HL-60 (cell line): Measurements from ENCODE around the gene BIRC6.

Experiments used
- DNase-seq, 2 experiments: peaks; one replicate each; pipeline ENCODE4 v3.0.0-alpha.2; 2010 to 2020; ENCODE audit warnings: low read depth in 1 of 2, low spot score in 1 of 2
- H3K27ac ChIP-seq: fragments of 250-450 bp; sonication (Bioruptor Pico); replicated peaks from 2 replicates; pipeline ENCODE4 v1.5.1; 2020; ENCODE audit warnings: mild to moderate bottlenecking, moderate library complexity
- H3K27me3 ChIP-seq: fragments of 250-450 bp; sonication (Bioruptor Pico); 2 replicates; pipeline ENCODE4 v1.5.1; 2021; ENCODE audit warnings: mild to moderate bottlenecking, moderate library complexity; ENCODE audit not compliant: insufficient read depth, poor library complexity, severe bottlenecking
- H3K4me3 ChIP-seq: replicated peaks from 2 replicates; pipeline ENCODE4 v1.5.1; 2011; ENCODE audit warnings: mild to moderate bottlenecking, control low read depth, low read length; ENCODE audit not compliant: insufficient read depth
- GABPA ChIP-seq: IDR thresholded peaks from 2 replicates; pipeline ENCODE4 v1.6.1; 2012; ENCODE audit warnings: low read depth
- POLR2AphosphoS5 ChIP-seq: IDR thresholded peaks from 2 replicates; pipeline ENCODE4 v1.6.1; 2012; ENCODE audit warnings: low read depth
- SPI1 ChIP-seq: IDR thresholded peaks from 2 replicates; pipeline ENCODE4 v1.6.1; 2012; ENCODE audit warnings: low read depth, mild to moderate bottlenecking, borderline replicate concordance
- TF ChIP-seq, protein P1 (sequence below): IDR thresholded peaks from one replicate; pipeline ENCODE4 v1.5.1; 2011; ENCODE audit warnings: low read length, control low read depth, inconsistent platforms; ENCODE audit not compliant: insufficient read depth
- TF ChIP-seq, protein P2 (sequence below): IDR thresholded peaks from 2 replicates; pipeline ENCODE4 v1.6.1; 2012; ENCODE audit warnings: low read depth; ENCODE audit not compliant: insufficient replicate concordance

BIRC6 gene

DNA sequence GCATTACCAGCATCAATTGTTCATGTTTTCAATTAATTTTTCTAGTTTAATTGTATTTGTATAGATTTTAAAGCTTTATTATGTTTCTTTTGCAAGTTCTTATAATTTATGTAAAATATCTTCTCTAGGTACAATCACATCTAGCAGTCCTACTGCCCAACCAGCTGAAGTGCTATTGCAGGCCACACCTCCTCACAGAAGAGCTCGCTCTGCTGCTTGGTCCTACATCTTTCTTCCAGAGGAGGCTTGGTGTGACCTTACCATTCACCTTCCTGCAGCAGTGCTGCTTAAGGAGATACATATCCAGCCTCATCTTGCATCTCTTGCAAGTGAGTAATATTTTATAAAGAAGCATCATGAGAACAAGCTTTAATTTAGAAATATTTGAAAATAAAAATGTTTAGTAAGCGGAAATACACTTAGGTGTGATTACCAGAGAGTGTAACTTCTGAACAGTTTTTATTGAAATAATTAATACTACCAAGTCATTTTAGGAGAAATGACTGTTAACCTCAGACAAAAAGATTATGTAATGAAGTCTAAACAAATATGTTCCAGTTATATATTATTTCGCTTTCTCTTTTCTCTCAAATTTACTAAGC lies 148.2 kb downstream of the BIRC6 start:
- H3K4me3 ChIP-seq: no peak overlapping the region
- no peak for TF ChIP-seq GABPA
- TF ChIP-seq, protein P1, sequence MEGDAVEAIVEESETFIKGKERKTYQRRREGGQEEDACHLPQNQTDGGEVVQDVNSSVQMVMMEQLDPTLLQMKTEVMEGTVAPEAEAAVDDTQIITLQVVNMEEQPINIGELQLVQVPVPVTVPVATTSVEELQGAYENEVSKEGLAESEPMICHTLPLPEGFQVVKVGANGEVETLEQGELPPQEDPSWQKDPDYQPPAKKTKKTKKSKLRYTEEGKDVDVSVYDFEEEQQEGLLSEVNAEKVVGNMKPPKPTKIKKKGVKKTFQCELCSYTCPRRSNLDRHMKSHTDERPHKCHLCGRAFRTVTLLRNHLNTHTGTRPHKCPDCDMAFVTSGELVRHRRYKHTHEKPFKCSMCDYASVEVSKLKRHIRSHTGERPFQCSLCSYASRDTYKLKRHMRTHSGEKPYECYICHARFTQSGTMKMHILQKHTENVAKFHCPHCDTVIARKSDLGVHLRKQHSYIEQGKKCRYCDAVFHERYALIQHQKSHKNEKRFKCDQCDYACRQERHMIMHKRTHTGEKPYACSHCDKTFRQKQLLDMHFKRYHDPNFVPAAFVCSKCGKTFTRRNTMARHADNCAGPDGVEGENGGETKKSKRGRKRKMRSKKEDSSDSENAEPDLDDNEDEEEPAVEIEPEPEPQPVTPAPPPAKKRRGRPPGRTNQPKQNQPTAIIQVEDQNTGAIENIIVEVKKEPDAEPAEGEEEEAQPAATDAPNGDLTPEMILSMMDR: no peak
- TF ChIP-seq POLR2AphosphoS5: no peak
- TF ChIP-seq SPI1: no peak
- TF ChIP-seq, protein P2, sequence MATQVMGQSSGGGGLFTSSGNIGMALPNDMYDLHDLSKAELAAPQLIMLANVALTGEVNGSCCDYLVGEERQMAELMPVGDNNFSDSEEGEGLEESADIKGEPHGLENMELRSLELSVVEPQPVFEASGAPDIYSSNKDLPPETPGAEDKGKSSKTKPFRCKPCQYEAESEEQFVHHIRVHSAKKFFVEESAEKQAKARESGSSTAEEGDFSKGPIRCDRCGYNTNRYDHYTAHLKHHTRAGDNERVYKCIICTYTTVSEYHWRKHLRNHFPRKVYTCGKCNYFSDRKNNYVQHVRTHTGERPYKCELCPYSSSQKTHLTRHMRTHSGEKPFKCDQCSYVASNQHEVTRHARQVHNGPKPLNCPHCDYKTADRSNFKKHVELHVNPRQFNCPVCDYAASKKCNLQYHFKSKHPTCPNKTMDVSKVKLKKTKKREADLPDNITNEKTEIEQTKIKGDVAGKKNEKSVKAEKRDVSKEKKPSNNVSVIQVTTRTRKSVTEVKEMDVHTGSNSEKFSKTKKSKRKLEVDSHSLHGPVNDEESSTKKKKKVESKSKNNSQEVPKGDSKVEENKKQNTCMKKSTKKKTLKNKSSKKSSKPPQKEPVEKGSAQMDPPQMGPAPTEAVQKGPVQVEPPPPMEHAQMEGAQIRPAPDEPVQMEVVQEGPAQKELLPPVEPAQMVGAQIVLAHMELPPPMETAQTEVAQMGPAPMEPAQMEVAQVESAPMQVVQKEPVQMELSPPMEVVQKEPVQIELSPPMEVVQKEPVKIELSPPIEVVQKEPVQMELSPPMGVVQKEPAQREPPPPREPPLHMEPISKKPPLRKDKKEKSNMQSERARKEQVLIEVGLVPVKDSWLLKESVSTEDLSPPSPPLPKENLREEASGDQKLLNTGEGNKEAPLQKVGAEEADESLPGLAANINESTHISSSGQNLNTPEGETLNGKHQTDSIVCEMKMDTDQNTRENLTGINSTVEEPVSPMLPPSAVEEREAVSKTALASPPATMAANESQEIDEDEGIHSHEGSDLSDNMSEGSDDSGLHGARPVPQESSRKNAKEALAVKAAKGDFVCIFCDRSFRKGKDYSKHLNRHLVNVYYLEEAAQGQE: no peak
- no peak for DNase-seq

DNA sequence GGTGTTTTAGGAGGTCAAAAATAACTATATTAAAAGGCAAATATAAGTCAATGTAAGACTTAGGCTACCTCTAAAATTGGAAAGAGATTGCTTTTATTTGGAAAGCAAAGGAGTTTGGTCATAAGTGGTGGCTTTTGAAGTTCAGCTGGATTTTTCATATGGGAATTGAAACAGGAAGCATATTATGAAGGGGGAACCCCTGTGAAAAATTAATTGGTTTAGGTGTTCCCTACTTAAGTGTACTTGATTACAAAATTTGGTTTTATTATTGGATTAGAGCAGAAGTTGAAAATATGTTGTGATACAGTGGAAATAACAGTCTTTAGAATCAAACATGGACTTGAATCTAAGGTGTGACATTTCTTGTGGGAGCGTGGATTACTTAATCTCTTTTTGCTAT lies 149.6 kb downstream of the BIRC6 start:
- no peak for TF ChIP-seq POLR2AphosphoS5
- TF ChIP-seq, protein P2: no peak
- no peak for TF ChIP-seq SPI1
- no peak for DNase-seq
- Histone ChIP-seq H3K27me3 (no peaks in the 10 kb centered on the region), H3K27ac (no peak overlapping the region), H3K4me3 (no peak overlapping the region)

More for the DNA sequence above, 148.2 kb downstream of the BIRC6 start:
- no peak overlapping the region for H3K27ac ChIP-seq
- H3K27me3 ChIP-seq: no peaks in the 10 kb centered on the region

DNA sequence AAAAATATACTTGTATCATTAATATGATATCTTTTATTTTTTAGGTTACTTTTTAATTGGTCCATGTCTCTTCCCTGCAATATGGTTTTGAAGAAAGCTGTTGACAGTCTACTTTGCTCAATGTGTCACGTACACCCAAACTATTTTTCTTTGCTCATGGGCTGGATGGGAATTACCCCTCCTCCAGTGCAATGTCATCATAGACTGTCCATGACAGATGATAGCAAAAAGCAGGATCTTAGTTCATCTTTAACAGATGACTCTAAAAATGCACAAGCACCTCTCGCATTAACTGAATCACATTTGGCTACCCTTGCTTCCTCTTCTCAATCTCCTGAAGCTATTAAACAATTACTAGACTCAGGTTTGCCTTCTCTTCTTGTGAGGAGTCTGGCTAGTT lies 158.1 kb downstream of the BIRC6 start:
- no peak overlapping the region for H3K27ac ChIP-seq
- DNase-seq: no peak

More for the DNA sequence above, 158.1 kb downstream of the BIRC6 start:
- Histone ChIP-seq H3K27me3 (no peaks in the 10 kb centered on the region), H3K4me3 (no peak overlapping the region)
- TF ChIP-seq, protein P2: no peak
- TF ChIP-seq, protein P1: no peak
- TF ChIP-seq GABPA: no peak
- no peak for TF ChIP-seq SPI1
- TF ChIP-seq POLR2AphosphoS5: no peak
